NOMO-1 treated with DMSO at 0.1 percent for 48 hours (cell line): Measurements from ENCODE around the gene PNPLA7.

Source experiments
- DNase-seq: peaks from one replicate; lab custom pipeline; 2025; ENCODE audit not compliant: unreplicated experiment; lab: John Stamatoyannopoulos, UW

The PNPLA7 gene

DNA sequence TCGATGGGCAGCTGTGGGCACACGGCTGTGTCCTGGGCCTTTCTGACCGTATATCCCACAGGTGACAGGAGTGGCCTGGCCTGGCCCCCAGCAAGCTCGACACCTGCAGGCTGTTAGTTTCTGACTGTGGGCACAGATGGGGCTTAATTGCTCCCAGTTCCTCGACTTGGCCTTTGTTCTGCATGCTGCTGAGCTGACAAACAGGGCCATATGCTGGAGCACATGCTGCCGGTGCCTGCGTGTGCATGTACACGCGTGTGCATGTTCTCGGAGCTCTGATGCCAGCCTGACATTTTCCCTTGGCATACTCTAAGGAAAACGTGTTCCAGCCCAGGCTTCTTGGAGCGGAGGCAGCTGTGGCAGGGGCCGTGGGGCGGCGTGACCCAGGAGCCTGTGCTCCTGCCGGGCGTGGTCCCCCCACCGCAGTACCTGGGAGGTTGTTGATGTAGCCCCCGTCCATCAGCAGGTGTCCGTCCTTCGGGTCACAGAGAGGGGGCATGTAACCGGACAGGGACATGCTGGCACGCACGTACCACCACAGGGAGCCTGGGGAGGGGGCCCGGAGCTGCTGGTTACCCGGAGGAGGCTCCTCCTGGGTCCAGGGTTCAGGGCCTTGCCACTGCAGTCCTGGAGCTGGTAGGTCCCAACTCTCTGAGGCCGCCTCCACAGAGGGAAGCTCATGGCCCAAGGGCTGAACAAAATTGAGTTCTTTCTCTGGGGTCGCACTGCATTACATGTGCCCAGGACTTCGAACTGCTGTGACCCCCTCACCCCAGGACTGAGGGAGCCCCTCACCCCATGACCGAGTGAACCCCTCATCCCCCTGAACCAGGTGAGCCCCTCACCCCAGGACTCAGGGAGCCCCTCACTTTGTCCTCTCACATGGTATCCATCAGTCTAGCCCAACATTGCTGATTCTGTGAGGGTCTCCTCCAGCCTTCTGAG lies 86.9 kb downstream of the PNPLA7 start:
- no peak for DNase-seq

DNA sequence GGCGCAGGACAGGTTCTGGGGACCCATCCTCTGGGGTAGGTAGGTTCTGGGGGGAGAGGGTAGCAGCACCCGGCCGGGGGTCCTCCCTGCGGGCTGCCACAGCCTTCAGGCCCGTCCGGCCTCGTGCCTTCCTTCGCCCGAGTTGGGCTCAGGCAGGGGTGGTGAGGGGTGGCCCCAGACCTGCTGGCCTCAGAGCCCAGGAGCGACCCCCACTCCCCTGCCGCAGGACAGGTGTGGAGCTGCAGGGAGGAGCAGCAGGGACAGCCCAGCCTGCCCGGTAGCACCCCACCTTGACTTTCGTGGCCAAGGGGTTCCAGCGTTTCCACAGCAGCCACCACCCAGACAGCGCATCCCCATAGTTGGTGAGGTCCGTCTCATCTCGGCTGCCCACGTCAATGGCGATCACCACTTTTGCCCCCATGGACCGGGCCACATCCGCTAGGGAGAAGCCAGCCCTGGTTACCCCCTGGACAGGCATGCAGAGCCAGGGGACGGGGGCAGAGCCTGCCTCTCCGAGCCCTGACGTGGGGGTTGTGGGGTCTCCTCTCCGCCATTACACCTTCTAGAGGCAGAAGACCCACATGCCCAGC lies 87.7 kb downstream of the PNPLA7 start:
- DNase-seq = no peak

DNA sequence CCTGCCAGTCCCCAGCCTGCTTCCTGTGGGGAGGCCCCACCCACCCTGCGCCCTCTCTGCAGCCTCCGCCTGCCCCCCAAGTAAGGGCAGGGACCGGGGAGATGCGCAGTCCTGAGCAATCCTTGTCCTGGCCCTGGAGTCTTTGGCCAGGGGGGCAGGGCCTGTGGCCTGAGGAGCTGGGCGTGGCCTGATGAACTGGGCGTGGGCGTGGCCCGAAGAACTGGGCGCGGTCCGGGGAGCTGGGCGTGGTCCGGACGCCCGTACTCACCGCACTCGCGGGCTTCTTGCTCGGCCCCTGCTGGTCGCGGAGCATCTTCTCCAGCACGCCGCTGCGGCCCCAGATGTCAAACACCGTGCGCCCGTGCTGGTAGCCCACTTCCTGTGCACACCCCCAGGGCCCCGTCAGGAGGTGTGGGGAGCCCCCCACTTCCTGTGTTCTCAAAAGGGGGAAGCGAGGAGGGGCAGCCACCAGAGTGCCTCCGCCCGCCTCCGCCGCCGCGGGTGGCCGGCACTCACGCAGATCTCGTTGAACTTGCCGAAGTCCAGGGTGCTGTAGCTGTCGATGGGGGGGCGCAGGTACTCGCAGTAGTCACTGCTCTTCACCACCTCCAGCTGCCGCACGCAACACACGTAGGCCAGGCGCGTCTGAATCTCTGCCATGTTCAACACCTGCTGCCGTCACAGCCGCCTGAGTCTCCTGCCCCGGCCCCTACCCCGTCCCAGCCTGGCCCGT lies 88.4 kb downstream of the PNPLA7 start:
- peak; percentile 58 for DNase-seq

DNA sequence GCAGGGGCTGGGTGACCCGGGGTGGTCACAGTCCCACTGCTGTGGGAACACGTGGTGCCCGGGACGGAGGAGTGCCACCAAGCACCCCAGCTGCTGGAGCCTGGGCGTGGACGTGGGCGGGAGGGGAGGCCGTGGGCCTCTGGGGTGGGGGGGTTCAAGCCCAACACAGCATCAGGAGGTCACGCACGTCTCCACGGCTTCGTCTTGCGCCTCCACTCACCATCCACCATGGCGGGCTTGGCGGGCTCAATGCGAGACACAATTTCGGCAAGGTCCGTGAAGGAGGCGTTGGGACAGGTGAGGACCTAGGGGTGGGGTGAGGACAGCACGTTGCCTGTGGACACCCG lies 88.9 kb downstream of the PNPLA7 start:
- DNase-seq = no peak

DNA sequence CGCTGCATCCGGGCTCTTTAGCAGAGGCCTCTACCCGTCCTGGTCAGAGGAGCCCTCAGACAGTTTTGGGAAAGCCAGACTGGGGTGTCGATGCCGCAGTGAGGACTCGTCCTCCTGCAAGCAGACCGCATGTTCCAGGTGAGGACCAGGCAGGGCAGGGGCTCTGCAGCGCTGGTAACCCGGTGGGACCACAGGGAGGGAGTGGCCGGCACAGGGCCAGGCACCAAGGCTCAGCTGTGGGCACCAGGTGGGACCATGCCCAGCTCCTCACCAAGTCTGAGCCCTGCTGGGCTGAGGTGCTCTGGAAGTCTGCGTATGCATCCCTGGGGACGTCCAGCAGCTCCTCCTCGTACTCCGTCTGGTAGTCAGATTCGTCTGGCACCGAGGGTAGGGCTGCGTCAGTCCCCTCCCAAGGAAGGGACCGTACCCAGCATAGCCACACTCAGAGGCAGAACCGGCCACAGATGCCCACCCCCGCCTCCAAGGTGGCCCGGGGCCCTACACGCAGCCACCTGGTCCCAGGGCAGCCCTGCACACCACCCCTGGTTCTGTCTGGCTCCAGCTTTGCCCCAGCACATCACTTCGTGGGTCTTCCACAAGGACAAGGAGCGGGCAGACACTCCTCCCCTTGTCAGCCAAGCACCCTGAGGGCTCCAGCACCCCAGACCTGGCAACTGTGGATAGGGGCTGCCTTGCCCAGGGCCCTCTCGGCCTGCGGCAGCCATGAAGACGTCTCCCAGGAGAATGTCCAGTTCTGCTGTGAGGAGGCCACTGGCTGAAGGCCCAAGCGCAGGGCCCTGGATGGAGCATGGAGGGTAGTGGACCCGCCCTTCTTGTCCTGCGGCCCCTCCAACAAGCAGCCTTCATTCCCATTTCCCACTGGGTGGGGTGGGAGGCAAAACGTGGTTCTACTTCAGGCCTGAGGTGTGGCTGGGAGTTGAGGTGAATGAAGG lies 89.6 kb downstream of the PNPLA7 start:
- DNase-seq = no peak

DNA sequence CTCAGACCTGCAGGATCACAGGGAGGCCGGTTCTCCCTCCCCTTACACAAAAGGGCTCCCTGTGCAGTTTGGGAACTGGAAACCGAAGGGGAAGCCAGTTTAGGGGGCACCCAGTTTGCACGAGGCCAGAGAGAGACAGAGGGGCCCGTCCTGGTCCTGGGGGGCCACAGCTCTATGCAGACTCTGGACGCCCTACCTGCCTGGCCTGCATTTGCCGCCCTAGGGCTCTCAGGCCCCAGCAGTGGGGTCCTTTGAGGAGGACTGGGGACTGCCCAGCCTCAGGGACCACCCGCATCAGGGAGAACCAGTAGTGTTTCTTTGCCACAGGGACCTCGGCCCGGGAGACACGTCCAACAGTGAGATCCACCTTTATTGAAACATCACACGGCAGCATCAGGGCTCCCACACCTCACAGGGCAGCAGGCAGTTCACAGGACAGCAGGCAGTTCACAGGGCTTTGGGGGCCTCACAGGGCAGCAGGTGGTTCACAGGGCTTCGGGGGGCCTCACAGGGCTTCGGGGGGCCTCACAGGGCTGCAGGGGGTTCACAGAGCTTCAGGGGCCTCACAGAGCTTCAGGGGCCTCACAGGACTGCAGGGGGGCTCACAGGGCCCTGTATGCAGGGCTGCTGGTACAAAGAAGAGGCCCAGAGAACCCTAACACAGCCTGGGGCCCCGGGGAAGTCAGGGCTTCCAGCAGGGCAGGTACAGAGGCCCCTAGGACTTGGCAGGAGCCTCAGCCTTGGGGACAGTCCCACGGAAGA lies 90.4 kb downstream of the PNPLA7 start:
- no peak for DNase-seq

DNA sequence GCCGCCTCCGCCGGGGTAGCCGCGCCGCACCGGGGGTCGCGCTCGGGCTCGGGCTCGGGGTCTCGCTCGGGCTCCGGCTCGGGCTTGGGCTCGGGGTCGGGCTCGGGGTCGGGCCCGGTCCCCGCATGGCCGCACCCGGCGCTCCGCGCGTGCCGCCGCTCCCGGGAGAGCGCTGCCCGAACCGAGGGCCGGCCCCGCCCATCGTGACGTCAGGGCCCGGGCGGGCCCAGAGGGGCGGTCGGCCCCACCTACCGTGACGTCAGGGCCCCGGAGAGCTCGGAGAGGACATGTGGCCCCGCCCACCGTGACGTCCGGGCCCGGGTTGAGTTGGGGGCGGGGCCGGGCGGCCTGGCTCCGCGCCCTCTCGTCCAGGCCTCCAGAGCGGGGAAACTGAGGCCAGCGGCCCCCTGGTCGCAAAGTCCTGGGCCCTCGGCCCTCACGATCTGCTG lies 91.0 kb downstream of the PNPLA7 start, which contains the start of gene NSMF:
NSMF (minus strand) TSS at position 183 of the 449 bp plus-strand sequence. CDS start 232 bp downstream, outside the sequence.
- peak; percentile 90 for DNase-seq

DNA sequence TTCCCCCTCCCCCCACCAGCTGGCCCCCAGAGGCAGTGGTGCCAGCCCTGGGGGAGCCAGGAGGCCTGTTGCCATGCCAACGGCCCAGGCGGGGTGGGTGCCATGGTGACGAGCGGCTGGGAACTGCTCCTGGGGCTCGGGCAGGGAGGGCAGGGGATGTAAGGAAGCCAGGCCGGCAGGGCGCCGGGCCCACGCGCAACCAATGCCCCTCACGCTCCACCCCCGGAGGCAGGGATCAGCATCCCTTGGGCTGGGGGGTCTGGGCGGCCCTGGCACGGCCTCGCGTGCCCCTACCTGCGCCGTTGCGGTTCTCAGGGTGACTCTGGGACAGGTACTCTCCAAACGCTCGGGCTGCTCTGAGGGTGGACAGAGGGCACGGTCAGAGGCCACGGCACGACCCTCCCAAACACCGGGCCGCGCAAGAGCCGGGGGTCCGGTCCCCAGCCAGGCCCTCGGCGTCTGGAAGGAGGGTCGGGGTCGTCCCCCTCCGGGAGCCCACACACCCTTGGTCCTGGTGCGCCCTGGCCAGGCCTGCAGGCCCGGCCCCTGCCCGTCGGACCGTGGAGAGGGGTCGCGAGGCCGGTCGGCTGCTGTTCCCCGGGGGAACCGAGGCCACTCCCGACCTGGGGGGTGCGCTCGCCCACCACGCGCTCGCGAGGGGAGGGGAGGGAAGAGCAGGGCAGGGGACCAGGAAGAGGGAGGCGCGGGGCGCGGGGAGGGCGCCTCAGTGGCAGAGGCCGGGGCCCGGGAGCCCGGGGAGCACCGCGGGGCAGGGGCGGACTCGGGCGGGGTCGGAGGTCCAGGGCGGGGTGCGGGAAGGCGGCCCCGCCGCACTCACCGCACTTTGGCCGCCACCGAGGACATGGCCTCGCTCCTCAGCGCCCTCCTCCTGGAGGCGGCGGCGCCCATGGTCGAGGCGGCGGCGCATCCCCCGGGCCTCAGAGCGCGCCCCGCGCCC lies 91.7 kb downstream of the PNPLA7 start:
- DNase-seq = no peak

DNA sequence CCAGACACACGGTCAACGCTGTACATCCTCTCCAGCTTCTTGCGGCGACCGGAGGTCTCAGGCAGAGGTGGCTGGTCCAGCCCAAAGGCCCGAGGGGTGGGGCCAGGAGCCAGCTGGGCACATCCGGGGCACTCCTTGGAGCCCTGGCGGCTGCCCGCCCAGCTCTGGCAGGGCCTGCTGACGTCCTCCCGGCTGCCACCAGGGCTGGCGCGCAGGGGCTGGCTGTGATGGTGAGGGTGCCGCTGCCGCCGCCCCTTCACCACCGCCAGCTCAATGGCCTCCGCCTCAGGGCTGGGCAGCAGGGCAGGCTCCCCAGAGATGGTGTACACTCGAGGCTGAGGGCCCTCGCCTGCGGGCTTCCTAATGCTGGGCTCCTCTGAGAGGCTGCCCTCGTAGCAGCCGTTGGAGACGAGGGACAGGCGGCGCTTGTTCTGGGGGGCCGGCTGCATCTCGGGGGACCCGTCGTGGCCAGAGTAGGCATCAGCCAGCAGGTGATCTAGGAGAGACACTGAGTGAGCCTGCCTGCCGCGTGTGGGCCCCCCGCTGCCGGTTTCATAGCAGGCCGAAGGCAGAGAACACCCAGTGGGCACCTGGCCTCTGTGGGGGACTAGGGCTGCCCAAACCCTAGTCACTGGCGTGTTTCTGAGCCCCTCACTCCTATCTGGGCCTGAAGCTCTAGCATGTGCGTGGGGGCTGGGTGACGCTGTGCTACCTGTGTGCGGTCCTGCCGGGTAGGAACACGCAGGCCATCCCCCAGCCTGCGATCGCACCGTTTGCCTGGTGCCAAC lies 92.6 kb downstream of the PNPLA7 start:
- DNase-seq = no peak

DNA sequence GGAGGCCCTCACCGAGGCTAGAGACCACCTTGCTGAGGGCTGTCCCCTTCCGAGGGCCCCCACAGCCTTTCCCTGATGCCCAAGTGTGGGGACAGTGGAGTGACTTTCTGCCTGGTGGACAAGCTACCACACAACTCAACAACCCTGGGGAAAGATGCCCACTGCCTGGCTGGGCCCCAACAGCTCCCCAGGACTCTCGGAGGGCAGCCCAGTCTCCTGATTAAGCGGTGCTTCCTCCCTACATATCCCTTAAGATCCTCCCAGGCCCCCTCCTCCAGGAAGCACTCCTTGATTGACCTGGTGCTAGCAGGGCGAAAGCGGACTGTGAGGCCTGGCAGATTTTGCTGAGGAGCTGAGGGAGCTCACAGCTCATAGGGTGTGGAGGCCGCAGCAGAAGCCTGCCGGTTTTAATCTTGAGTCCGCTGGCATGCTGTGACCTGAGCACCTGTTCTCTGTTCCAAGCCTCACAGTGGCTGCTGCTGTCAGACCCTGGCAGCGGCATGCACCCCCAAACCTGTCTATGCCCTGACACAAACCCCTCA lies 93.3 kb downstream of the PNPLA7 start:
- no peak for DNase-seq

DNA sequence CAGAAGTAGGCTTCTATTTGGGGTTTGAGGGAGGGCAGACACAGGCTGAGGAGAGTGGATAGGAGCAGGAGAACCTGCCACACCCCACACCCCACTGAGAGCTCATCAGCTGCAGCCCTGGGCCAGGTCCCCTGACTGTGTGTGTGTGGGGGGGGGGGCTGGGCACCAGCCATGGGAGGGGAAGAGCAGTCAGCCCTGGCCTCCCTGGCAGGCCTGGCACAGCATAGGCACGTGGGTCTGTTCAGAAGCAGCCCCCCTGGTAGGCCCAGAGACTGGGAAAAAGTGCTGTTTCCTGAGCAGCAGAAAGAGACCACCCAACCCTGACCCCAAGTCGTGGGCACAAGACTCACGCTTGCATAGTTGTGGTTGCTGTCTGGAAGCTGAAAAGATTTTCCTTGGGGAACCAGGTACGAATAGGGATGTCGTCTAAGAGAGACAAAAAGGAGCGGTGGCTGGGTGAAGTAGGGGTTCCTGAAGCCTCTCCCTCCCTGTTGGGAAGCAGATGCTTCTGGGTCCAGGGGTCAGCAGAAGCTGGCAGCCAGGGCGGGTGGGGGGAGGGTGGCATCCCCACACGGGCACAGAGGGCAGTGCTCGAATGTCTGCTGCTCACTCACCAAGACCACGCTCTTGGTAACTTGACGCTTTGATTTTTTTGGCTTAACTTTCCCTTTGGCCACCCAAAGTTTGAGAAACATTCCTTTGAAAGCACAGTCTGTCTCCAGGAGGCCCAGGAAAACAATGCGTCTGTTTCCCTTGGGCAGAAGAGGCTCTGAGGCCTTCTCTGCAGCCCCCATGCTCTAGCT lies 93.9 kb downstream of the PNPLA7 start:
- DNase-seq = no peak

DNA sequence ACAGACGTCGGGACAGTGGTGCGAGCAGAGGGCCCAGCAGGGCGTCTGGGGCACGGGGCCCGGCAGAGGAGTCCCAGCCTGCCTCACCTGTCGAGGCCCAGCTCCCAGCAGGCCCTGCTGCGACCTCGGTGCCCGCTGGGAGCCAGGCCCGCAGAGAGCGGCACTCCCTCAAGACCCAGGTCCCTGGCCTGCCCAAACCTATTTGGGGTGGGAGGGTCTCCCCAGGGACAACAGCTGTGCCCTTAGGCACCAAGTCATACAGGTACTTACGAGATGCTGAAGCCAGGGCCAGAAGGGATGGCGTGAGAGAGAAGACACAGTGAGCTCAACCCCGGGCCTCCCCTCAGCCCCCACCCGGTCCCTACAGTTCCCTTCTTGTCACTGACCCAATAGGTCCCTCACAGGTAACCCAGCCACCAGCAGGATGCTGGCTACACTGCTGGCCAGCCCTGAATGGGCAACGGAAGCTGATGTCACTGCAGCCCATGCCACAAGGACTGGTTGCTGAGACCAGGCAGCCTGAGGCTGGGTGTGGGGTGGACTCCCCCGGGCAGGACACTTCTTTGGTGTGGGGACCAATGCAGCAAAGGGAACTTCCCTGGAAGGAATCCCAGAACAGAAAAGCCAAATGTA lies 94.7 kb downstream of the PNPLA7 start:
- DNase-seq = no peak

DNA sequence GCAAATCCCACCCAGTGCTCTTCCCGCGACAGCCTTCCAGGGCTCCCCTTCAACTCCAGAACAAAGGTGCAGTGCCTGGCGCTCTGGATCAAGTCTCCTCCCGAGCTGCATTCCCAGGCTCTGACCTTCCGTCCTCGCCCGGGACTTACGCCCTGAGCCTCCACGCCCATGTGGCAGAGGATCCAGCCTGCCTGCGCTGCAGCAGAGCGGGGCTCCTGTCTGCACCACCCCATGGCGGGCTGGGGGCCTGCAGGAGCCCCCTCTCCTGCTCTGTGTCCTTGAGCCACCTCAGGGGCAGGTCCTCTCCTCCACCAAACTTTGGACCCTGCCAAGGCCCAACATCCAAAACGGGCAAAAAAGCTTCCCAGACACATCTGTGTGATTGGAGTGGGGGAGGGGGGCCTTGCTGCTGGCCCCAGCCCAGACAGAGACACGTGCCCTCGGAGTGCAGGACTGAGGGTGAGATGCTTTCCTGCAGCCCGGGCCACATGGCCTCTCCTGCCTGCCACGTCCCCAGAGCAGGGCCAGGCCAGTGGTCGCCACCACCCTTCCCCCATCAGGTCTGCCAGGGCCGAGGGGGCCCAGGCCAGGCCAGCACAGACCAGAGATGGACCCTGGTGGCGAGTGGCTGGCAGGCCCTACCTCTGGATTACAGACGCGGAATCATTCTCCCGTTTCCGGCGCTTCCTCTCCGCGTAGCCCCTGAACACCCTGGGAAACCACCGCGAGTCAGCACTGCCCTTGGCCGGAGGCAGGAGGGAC lies 95.4 kb downstream of the PNPLA7 start:
- no peak for DNase-seq

DNA sequence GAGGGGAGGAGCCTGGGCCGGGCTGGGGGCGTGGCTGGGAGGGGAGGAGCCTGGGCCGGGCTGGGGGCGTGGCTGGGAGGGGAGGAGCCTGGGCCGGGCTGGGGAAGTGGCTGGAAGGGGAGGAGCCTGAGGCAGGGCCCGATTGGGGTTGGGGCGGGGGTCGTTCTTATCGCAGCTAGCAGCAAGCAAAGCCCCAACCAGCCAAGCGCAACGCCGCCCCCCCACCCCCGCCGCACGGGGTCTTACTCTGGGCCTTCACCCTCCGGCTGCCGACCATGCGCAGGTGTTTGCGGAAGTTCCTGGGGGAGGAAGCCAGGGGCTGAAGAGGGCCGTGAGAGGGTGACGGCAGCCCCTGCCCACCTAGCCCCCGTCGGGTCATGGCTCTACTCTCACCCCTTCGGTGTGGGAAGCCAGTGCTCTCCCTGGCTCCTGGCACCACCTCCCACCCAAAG lies 96.0 kb downstream of the PNPLA7 start:
- DNase-seq = peak; percentile 40

DNA sequence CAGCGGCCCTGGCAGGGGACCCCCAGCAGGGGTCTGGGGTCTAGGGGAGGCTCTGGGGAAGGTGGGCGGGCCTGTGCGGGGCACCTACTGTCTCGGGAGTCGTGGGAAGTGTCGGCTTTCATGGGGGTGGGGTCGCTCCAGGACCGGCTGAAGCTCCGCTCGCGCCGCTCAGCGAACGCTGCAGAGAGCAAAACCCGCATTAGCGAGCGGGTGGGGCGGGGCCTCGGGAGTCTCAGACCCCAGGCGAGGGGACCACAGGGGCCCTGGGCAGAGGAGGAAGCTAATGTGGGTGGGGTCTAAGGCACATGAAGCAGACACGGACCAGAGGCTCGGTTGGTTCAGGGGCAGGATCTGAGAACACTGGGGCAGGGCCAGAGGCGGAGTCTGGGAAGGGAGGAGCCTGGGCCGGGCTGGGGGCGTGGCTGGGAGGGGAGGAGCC lies 96.5 kb downstream of the PNPLA7 start:
- DNase-seq = peak; percentile 80
